NT2/D1 (cell line): ENCODE data around the gene VIT.

Source experiments
- SUZ12 ChIP-seq: IDR thresholded peaks from 2 replicates; pipeline ENCODE4 v1.6.1; 2011; ENCODE audit not compliant: insufficient read length, insufficient read depth; ENCODE audit errors: extremely low read depth
- YY1 ChIP-seq: IDR thresholded peaks from 2 replicates; pipeline ENCODE4 v1.6.1; 2011; ENCODE audit not compliant: insufficient read length, insufficient read depth
- ZNF274 ChIP-seq: IDR thresholded peaks from 2 replicates; pipeline ENCODE4 v1.6.1; 2011; ENCODE audit warnings: mild to moderate bottlenecking, low read depth, low read length

- TF ChIP-seq YY1 (no peak), ZNF274 (no peak), SUZ12 (no peak)
Observed at GRCh38 chr2:36773947-36774346, 77.4 kb downstream of the VIT start.
